C4-2B (cell line): Measurements from ENCODE around the gene PGS1.

ENCODE experiments used
- ZFX ChIP-seq: fragments of 450-650 bp; IDR thresholded peaks from 2 replicates; pipeline ENCODE4 v1.6.1; 2017
- TF ChIP-seq, protein P1 (sequence below): fragments of 450-650 bp; conservative IDR thresholded peaks from 2 replicates; pipeline ENCODE4 v1.5.1; 2017; ENCODE audit warnings: mild to moderate bottlenecking

- TF ChIP-seq, protein P1, sequence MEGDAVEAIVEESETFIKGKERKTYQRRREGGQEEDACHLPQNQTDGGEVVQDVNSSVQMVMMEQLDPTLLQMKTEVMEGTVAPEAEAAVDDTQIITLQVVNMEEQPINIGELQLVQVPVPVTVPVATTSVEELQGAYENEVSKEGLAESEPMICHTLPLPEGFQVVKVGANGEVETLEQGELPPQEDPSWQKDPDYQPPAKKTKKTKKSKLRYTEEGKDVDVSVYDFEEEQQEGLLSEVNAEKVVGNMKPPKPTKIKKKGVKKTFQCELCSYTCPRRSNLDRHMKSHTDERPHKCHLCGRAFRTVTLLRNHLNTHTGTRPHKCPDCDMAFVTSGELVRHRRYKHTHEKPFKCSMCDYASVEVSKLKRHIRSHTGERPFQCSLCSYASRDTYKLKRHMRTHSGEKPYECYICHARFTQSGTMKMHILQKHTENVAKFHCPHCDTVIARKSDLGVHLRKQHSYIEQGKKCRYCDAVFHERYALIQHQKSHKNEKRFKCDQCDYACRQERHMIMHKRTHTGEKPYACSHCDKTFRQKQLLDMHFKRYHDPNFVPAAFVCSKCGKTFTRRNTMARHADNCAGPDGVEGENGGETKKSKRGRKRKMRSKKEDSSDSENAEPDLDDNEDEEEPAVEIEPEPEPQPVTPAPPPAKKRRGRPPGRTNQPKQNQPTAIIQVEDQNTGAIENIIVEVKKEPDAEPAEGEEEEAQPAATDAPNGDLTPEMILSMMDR: no peak
- TF ChIP-seq ZFX: no peak
These were observed 12.2 kb upstream of the PGS1 start for GRCh38 chr17:78366109-78366848.
